Neural cell (in vitro differentiated cells): ENCODE results near the gene PFN3. TPM values are rescaled to one million over a fixed set of nuclear protein-coding genes. Genes with fewer than 3 reads are reported as not detected.

Experiments
- H2AFZ ChIP-seq: fragments of 200-600, 300-800 bp; sonication (generic), shearing (Covaris generic); 2 replicates; pipeline ENCODE4 v1.6.0; 2014; ENCODE audit warnings: low read depth, mild to moderate bottlenecking, antibody characterized with exemption, low read length, moderate library complexity
- H3F3A ChIP-seq: fragments of 200-600 bp; shearing (Covaris generic); 2 replicates; pipeline ENCODE4 v1.6.1; 2016; ENCODE audit warnings: mild to moderate bottlenecking, moderate library complexity, mixed read lengths, antibody characterized with exemption, low read length; ENCODE audit not compliant: insufficient read depth, poor library complexity, severe bottlenecking
- H3K27ac ChIP-seq: fragments of 200-600, 300-800 bp; sonication (generic), shearing (Covaris generic); 2 replicates; pipeline ENCODE4 v1.5.1; 2014; ENCODE audit warnings: mild to moderate bottlenecking, low read length, moderate library complexity
- H3K27me3 ChIP-seq: fragments of 300-800, 200-600 bp; sonication (generic), shearing (Covaris generic); 2 replicates; pipeline ENCODE4 v1.6.0; 2014; ENCODE audit warnings: mild to moderate bottlenecking, low read depth, low read length, moderate library complexity; ENCODE audit not compliant: insufficient read depth
- H3K36me3 ChIP-seq: fragments of 300-800, 200-600 bp; sonication (generic), shearing (Covaris generic); 2 replicates; pipeline ENCODE4 v1.5.1; 2014; ENCODE audit warnings: mild to moderate bottlenecking, antibody characterized with exemption, low read length, moderate library complexity; ENCODE audit not compliant: insufficient read depth
- H3K4me2 ChIP-seq: fragments of 300-800, 200-600 bp; sonication (generic), shearing (Covaris generic); 2 replicates; pipeline ENCODE4 v1.6.0; 2014; ENCODE audit warnings: mild to moderate bottlenecking, low read length
- H3K4me3 ChIP-seq: fragments of 300-800, 200-600 bp; sonication (generic), shearing (Covaris generic); 2 replicates; pipeline ENCODE4 v1.5.1; 2014; ENCODE audit warnings: mild to moderate bottlenecking, low read length, moderate library complexity
- H3K79me2 ChIP-seq: fragments of 200-600 bp; shearing (Covaris generic); replicated peaks from 2 replicates; pipeline ENCODE4 v1.6.0; 2014; ENCODE audit warnings: mild to moderate bottlenecking, low read length, moderate library complexity; ENCODE audit not compliant: insufficient read depth
- H3K9ac ChIP-seq: fragments of 300-800, 200-600 bp; sonication (generic), shearing (Covaris generic); 2 replicates; pipeline ENCODE4 v1.6.1; 2016; ENCODE audit warnings: mild to moderate bottlenecking, low read length, mixed read lengths
- H3K9me2 ChIP-seq: fragments of 200-600 bp; shearing (Covaris generic); 2 replicates; pipeline ENCODE4 v1.6.1; 2016; ENCODE audit warnings: mild to moderate bottlenecking, low read length, mixed read lengths; ENCODE audit not compliant: insufficient read depth
- H3K9me3 ChIP-seq: fragments of 200-600, 300-800 bp; sonication (generic), shearing (Covaris generic); 2 replicates; pipeline ENCODE4 v1.6.1; 2016; ENCODE audit warnings: mild to moderate bottlenecking, mixed run types, low read length, moderate library complexity, mixed read lengths
- H4K20me1 ChIP-seq: fragments of 200-600 bp; shearing (Covaris generic); 2 replicates; pipeline ENCODE4 v1.6.1; 2016; ENCODE audit warnings: mild to moderate bottlenecking, mixed run types; ENCODE audit not compliant: insufficient read depth
- CTCF ChIP-seq: fragments of 450-650 bp; IDR thresholded peaks from 2 replicates; pipeline ENCODE4 v1.5.1; 2014; ENCODE audit warnings: antibody characterized with exemption, mild to moderate bottlenecking, moderate library complexity; ENCODE audit not compliant: poor library complexity, severe bottlenecking
- EP300 ChIP-seq: fragments of 450-650 bp; conservative IDR thresholded peaks from 2 replicates; pipeline ENCODE4 v1.6.1; 2014; ENCODE audit warnings: antibody characterized with exemption, mild to moderate bottlenecking, moderate library complexity; ENCODE audit not compliant: poor library complexity, severe bottlenecking
- EZH2 ChIP-seq: fragments of 200-600, 300-800 bp; shearing (Covaris generic), sonication (generic); IDR thresholded peaks from 2 replicates; pipeline ENCODE4 v1.6.1; 2014; ENCODE audit warnings: antibody characterized with exemption, low read length, borderline replicate concordance, mild to moderate bottlenecking; ENCODE audit not compliant: insufficient read depth, poor library complexity, severe bottlenecking
- MXI1 ChIP-seq: fragments of 450-650 bp; conservative IDR thresholded peaks from 2 replicates; pipeline ENCODE4 v1.6.1; 2014; ENCODE audit warnings: antibody characterized with exemption, mild to moderate bottlenecking; ENCODE audit not compliant: poor library complexity, severe bottlenecking
- POLR2AphosphoS5 ChIP-seq: IDR thresholded peaks from 2 replicates; pipeline ENCODE4 v1.6.1; 2012
- RAD21 ChIP-seq: fragments of 450-650 bp; conservative IDR thresholded peaks from 2 replicates; pipeline ENCODE4 v1.6.1; 2014; ENCODE audit warnings: antibody characterized with exemption, mild to moderate bottlenecking, moderate library complexity
- REST ChIP-seq: IDR thresholded peaks from 2 replicates; pipeline ENCODE4 v1.6.1; 2012; ENCODE audit warnings: borderline replicate concordance
- SMC3 ChIP-seq: fragments of 450-650 bp; conservative IDR thresholded peaks from 2 replicates; pipeline ENCODE4 v1.6.1; 2014; ENCODE audit warnings: antibody characterized with exemption, mild to moderate bottlenecking, moderate library complexity; ENCODE audit not compliant: poor library complexity
- TAF1 ChIP-seq: IDR thresholded peaks from 2 replicates; pipeline ENCODE4 v1.6.1; 2012; ENCODE audit warnings: low read depth
- polyA plus RNA-seq: library from polyadenylated mRNA; depleted of rRNA; stranded (reverse); fragments of >200 nt; gene quantifications from 2 replicates; pipeline ENCODE4 v1.2.3, GENCODE V29; 2014

The PFN3 gene
- polyA plus RNA-seq, 1 donor from 2014 or later: not detected

- peak within 1 kb of the TSS; percentile 74 for H3K4me2 ChIP-seq
- no peaks in the 10 kb centered on the region for H3K27me3 ChIP-seq
- no peaks in the 10 kb centered on the region for H3K9me2 ChIP-seq
- H3K9me3 ChIP-seq: no peaks in the 10 kb centered on the region
- H3K4me3 ChIP-seq: peak within 1 kb of the TSS; percentile 84
- H4K20me1 ChIP-seq: no peaks in the 10 kb centered on the region
- H3K27ac ChIP-seq: peak within 1 kb of the TSS; percentile 91
- H3K36me3 ChIP-seq: no peaks in the 10 kb centered on the region
- peaks cover 33% of the 10 kb centered on the region for H3K79me2 ChIP-seq
- H2AFZ ChIP-seq: peak within 1 kb of the TSS; percentile 86
- TF ChIP-seq SMC3: peak; percentile 41
- TF ChIP-seq TAF1: peak; percentile 50
- peak; percentile 90 for TF ChIP-seq POLR2AphosphoS5
- peak; percentile 46 for TF ChIP-seq EP300
- TF ChIP-seq CTCF: peak; percentile 32
- no peak for TF ChIP-seq EZH2
- TF ChIP-seq RAD21: peak; percentile 52
- TF ChIP-seq MXI1: peak; percentile 80
- TF ChIP-seq REST: no peak
- H3K9ac ChIP-seq: peak within 1 kb of the TSS; percentile 88
- no peaks in the 10 kb centered on the region for H3F3A ChIP-seq
Observed at GRCh38 chr5:177351392-177352329, 48.8 kb downstream of the PFN3 start, which contains the start of gene LMAN2. LMAN2 (minus strand) TSS chr5:177351668; CDS start chr5:177351647, 21 bp downstream.

GRCh38 chr5:177350776-177351391, 49.6 kb downstream of the PFN3 start:
- Histone ChIP-seq H3K79me2 (peaks cover 39% of the 10 kb centered on the region), H3K9ac (peak overlapping the region; percentile 88), H3K4me2 (peak overlapping the region; percentile 74), H3K4me3 (peak overlapping the region; percentile 84), H3F3A (no peaks in the 10 kb centered on the region), H2AFZ (peak overlapping the region; percentile 86), H3K36me3 (no peaks in the 10 kb centered on the region), H3K27me3 (no peaks in the 10 kb centered on the region), H4K20me1 (no peaks in the 10 kb centered on the region), H3K27ac (peak overlapping the region; percentile 91), H3K9me3 (no peaks in the 10 kb centered on the region), H3K9me2 (no peaks in the 10 kb centered on the region)
- TF ChIP-seq SMC3 (no peak), REST (no peak), EZH2 (no peak), POLR2AphosphoS5 (no peak), RAD21 (no peak), MXI1 (no peak), EP300 (no peak), TAF1 (no peak), CTCF (no peak)
